Stimulated activated CD4-positive, alpha-beta T cell treated with anti-CD3 and anti-CD28 coated beads, Interleukin-2, amount 100 ng/mL, for 4 hours (primary cell): Measurements from ENCODE around the gene ETS1.

Experiments used
- DNase-seq: peaks from one replicate; pipeline ENCODE4 v3.0.0-alpha.2; 2020; ENCODE audit warnings: low read depth

ETS1 gene

DNA sequence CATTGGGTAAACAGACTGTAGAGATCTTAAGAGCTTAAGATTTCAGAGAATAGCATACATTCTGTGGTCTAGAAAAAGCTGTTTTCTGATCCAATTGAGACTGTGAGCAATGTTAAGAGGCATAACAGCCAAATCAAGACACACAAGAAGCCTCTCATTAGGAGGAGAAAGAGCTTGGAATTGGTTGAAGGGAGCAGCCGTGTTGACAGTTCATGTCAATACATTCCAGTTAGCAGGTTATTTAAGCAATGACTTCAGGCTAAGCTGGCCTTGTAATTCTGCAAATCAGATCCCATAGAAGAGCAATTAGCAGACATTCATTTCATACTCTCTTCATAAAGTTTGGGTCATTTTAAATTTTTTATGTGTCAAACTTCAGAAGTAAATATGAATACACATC, 50.9 kb downstream of the ETS1 start:
- DNase-seq, result no peak

DNA sequence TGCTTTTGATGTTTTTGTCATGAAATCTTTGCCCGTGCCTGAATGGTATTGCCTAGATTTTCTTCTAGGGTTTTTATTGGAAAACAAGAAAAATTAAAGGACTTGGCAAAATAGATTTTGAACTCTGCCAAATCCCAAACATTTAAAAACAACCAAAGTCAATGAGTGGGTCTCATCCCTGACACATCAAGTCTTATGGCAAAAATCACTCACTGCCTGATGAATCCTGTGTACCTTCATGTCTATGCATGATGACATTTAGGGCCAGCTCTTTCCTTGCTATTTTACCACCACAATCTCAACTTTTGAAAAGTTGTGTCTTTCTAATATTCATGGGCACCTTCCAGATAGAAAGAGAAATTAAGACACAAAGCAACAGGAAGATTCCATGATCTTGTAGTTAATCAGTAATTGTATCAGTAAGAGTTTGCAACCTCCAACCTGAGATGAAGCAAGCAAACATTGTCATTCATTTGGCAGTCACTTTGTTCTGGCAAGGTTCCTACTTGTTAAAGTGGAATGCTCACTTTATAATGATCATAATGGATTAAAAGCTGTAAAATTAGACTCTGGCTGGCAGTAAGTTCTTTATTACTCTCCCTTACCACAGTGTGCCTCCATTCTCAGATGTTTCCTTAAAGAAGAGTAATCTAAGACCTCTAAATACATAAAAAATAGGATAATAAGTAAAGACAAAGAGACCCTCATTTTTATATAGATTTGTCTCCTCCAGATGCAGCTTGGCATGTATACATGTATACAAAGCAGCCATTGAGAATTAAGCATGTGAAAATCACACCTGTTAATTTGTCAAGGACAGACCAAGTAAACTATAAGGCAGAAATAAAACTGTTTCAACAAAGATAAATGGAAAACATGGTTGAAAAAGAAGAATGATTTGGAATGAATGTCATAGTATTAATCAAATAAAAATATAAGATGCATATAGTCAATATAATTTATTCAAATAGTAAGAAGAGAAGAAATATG, 51.6 kb downstream of the ETS1 start:
- DNase-seq, result no peak

DNA sequence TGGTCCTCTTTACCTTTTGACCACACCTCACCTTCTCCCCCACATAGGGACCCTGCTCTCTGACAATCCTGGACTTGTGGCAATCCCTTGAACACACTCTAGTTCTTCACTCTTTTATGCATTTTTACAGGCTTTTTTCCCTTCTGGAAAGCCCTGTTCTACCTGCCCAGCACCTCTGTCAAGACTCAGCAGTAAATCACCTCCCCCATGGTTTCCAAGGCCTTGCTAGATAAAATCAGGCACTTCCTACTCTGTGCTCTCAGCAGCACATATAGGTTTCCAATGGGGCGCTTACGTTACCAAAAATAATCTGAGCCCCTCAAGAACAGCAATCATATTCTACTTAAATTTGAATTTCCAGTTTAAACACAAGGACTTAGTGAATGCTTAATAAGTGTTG, 53.9 kb downstream of the ETS1 start:
- DNase-seq, result no peak

DNA sequence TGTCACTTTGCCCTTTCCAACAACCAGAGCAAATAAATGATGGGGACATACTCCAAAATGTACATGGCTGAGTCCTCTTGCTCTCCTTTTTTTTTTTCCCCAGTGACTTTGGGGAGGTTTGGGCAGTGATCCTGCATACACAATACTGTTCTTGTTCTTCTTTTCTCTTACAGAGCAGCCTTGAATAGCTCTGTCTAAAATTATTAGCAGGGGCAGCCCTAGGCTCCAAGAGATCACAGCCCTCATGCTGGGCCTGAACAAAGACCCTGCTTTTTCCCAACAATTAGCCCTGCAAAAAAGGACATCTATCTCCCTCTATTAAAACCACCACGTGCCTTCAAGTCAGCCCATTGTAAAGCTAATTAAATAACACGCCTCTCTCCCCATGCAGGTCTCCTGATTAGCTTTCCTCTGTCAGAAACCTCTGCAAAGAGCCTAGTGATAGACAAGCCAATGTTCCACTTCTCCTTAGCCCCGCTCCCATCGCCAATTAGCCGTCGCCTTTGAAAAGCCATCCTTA, 54.7 kb downstream of the ETS1 start:
- DNase-seq, result no peak

DNA sequence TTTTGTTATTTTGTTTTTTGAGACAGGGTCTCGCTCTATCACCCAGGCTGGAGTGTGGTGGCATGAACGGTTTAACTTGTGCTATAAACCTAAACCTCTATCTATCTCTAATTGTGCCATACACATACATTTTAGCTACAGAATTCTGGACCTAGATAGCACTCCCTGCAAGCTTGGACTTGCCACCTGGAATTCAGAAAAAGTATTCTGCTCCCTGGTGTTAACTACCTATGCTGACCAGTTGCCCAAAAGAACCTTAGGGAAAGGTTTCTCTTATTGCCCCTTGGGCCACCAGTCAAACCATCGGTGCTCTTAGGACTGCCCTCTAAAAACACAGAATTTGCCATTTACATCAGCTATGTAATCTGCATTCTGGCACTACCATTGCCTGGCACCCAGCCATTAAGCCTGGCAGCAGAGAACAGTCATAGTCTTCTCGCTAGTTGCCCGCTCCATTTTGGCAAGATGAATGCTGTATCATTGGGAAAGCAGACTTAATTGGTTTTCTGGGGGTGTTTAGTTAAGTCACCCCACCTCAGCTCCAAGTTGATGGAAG, 55.3 kb downstream of the ETS1 start:
- DNase-seq, result no peak

DNA sequence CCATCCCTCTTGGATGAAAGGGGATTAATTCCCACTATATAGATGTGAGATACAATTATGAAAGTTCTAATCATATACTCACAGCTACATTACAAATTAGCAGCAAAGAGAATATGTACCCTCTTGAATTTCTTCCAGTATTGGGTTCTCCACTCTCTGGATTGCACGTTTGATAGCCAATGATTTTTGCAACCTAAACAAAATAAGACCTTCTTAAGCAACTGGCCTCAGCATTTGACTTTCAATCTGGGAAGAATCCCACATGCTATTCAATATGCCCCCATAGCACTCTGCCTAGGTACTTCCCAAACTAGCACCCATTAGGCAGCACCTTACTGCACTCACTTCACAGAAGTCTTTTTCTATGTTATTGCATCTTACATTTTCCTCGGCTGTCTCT, 55.8 kb downstream of the ETS1 start:
- no peak for DNase-seq

DNA sequence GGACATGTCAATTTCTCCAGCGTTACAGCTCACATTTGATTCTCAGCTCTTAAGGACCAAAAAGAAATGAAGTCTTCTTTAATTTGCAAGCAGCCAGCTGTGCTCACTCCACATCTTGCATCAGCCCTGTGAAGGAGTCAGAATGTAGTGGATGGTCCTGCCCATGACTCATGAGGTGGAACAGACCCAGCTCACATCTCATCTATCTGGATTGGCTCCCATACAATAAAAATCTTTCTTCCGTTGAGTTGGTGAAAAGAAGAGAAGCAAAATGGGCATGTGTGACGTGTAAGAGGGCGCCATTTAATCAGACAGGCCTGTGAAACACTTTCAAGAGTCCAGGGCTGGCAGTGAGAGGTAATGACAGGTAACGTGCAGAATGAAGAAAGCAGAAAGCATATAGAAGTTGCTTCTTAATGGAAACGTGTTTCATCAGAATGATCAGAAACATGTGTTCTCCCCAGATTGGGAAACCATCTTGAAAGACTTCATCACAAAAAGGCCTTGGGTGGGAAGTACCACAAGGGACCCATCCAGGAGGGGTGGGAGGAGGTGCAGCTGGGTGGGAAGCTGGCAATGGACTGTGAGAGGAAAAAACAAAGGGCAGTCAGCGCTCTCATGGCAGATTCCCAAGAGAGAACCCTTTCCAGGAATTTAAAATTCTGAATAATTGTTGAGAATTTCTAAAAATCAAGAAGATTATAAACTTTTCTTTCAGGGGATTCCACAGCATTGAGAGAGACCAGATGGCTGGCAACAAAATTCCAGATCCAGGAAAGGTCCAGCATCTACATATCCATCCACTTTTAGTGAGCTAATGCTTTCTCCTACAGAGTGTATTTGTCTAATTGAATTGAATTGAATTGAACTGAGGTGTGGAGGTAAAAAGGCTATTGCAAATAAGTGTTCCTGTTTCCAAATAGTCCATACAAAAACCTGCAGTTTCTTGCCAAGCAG, 57.0 kb downstream of the ETS1 start:
- DNase-seq, result no peak

DNA sequence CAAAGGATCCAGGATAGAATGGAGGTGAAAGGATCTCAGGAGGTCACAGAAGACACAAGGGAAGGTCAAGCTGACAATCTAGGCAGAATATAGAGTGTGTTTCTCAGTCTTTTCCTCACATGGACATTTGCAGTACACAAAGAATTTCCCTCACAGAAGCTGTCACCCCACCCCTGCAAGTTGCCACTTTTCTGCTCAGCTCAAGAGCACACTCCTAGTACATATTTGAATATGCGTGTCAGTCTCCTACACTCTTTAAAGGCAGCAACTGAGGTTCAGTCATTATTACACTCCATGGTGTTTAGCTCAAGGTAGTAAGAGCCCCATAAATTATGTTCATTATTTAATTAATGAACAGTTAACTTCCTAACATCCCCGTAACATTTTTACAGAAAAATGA, 59.1 kb downstream of the ETS1 start:
- DNase-seq, result no peak

DNA sequence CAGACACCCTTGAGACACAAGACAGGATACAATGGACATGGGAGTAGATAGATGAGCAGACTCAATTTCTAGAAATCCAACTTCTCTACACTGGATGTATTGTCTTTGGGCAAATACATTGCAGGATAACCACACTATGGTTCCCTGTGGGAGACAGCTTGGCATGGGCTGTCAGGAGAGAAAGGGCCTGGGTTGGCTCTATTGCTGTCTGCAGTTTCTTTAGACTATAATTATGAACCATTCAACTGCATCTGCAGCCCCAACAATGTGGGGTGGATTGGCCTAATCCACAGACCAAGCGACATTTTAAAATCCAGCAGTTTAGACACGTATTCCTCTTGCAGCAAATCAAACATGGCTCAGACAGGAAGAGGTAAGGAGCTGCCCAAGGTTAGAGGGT, 60.3 kb downstream of the ETS1 start:
- no peak for DNase-seq

DNA sequence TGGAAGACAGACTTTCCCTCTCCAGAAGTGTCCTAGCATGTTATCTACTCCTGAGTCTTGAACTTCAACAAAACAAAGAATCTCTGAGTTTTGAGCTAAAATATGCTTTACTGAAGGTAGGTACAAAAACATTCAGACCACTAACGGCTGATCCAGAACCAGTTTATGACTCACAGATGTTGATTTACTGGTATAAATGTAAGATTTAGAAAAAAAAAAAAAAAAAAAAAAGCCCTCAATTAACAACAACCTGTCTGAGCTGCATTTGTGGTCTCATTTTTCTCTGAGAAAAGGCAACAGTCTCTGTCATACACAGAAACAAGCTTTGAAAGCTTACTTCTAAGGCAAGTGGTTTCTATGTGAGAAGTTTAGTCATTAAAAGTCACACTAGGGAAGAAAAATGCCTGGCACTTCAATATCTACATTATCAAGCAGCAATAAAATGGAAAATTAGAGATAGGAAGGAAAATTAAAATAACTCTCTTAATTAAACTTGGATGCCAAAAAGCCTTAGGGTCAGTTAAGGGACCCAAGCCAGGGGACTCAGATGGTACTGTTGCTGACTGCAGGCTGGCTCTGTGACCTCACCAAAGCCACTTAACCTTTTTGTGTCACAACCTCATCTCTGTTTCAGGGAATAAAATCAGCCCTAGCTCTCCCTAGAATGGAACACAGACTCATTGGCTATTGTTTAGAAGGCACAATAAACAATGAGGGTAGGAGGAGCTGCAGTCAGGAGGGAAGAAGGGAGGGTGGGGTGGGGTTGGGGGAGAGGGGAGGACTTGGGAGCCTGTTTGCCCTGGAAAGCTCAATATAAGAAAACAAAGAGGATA, 61.7 kb downstream of the ETS1 start:
- no peak for DNase-seq

DNA sequence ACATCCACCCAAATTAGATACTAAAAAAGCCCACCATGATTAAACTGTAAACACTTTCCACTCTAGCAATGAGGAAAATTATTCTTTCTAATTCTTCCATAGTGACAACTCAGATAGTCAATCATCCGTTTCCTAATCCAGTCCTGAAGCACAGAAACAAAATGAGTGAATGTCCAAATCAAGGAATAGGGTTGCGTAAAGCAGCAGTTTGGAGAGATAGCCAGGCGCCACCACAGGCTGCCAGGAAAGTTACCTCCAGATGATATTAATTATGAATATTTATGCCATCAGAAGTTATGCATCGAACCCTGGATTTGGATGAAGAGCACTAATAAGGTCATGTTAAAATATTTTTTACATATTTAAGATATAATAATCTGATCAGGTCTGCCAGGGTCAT, 63.2 kb downstream of the ETS1 start:
- no peak for DNase-seq

DNA sequence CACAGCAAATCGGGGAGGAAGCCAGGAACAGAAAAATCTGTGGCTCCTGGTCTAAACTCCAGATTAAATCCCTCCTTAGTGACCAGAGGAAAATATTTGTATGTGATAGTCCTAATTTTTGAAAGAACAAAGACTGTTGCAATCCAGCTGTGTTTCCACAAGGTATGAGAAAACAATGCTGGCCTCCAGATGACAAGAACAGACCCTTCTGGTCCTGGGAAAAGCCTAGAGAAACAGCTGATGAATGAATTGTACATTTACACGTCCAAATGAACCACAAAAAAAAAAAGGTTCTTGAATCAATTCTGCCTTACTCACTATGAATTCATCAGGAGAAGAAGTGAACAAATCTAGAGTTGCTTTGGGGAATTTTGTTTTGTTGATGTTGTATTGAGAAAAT, 63.7 kb downstream of the ETS1 start:
- DNase-seq, result no peak

DNA sequence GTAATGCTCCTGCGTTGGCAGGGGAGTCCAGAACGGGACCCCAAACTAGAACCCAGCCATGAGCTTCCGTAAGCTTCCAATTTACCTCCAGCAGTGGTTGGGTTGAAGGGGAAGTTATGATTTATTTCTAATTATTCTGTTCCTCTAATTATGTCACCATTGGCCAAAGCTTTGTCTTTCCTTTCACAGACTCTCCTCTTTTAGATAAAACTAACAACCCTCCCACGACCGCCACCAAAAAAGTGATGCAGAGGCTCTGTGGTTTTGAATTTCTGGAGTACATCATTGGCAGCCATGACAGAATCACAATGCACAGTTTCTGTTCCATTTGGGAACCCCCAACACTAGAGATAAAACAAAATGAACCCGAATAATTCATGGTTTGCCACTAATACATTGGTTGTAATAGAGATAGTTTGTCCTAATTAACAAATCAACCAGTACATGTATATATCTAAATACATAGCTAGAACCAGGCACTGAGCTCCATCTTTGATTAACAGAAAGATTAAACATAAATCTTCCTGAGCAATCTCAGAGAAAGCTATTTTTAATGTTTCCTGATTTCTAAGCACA, 64.3 kb downstream of the ETS1 start:
- peak; percentile 58 for DNase-seq

DNA sequence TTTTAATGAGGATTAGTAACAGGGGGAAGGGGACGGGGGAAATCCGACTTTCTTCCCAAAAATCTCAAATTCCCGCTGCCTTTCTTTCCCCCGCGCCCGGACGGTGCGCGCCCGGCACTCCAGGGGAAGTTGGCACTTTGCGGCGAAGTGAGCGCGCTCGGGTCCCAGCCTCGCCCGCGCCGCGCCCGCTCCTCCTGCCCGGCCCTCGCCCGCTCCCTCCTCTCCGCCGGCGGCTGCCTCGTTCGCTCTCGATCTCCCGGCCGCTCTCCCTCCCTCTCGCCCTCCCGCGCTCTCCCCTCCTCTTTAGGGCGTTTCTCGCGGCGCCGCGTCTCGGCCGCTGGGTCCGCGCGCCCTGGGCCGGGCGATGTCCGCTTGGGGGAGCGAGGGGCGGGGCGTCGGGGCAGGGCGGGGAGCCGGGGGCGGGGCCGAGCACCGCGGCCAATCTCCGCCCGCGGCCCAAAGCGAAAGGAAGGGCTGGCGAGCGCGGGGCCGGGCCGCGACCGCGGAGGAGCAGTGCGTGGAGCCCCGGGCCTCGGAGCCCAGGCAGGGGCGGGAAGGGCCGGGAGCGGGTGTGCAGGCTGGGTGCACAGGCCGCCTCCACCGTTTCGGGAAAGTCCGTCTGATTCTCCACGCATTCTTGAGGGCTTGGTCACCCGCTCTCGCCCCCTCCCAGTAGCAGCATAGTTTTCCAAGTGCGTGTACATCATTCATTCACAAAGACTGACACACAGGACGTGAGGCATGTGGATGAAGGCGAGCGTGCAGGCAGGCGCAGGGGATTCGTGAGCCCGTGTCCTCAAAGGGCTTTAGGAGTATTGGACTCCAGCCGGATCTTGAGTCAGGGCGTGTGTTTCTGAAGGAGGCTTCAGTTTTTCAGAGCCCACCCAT, 65.1 kb downstream of the ETS1 start:
- DNase-seq, result peak; percentile 70

DNA sequence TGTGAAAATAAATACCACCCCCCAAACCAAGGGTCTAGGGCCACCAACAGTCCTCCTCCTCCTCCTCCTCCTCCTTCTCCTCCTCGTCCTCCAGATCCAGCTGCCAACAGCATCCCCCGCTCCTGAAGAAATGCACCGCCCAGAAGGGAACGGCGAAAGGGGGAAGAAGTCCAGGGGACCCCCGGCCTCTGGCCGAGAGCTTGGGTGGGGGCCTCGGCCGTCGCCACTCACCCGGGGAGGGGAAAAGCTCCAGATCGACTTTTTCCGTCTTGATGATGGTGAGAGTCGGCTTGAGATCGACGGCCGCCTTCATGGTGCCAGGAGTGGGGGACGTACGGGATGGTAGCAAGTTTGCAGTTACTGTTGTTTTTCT, 65.7 kb downstream of the ETS1 start:
- DNase-seq, result no peak

DNA sequence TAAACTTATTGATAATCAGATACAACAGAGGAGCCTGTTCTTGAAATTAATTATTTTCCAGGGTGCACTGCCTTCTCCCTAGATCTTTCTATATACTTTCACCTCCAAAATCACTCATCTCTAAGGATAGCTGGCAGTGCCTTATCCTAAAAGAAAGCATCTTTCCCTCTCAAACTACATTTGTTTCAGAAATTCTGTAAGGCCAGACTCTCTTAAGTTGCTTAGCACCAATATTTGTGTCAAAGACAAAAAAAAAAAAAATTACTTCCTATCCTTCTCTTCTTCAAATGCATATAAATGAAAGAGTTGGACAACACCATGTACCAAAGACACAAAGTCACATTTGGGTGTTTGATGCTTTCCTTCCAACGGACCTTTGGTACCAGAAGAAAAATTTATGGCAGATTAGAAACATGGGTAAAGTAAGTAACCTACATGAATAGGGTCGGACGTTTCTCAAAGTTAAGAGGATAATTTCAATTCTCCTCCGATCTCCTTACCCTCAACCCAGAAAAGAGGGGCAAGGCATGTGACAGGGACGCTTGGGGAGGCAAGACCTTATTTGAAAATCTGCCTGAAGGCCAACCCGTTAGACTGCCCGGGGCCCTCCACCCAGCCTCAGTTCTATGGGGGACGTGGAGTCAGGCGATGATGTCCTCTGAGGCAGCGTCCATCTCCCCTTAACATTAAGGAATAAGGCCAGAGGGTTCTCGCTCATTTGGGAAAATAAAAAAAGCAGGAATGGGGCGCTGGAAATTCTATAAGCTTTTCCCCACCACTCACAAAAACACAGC, 66.3 kb downstream of the ETS1 start:
- DNase-seq, result no peak

DNA sequence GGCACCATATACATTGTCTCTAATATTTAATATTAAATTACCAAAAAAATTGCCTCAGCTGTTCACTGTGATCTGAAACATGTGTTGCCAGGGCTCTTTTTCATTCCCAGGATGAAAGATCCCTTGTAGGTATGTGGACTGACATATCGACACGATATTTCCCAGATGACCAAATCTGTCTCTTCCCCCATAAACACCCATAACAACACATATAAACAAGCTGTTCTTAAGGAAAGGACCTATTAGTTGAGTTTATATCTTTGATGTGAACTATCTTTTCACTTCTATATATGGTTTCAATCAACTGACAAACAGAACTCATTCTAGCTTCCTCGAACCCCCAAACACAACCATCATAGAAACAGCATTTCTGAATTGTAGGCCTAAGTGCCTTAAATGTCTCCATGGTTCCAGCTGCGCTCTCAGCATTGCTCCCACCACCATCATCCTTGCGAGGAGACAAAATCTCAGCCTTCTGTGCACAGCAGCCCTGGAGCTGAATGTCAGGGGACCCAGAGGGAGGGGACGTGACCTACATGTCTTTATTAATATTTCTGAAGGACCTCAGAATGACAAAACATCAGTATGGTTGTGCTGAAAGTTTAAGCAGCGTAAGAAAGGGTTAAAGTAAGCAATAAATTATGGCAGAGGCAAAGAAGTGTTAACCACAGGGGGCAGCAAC, 67.0 kb downstream of the ETS1 start:
- no peak for DNase-seq

DNA sequence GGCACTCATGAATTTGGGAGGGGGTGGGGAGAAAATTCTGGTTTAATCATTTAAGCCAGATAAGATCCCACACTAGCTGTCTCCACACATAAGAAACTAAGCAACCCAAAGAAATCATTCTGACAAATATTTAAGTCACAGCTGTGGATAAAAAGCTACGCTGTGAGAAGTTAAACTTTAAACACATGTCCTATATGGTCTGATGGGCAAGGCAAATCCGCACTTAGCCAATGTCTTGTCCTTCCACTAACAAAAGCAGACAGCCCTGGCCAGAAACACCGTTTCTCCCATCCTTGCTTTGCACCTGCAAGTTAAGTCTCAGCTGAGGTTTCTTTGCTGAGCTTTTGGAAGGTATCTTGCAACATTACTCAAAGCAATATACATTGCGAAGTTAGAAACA, 68.0 kb downstream of the ETS1 start:
- DNase-seq, result no peak
